Kidney glomerular epithelial cell (primary cell): ENCODE data around the gene CALML6.

Experiments
- DNase-seq: peaks from one replicate; lab custom pipeline; 2025; lab: John Stamatoyannopoulos, UW

CALML6 gene

DNA sequence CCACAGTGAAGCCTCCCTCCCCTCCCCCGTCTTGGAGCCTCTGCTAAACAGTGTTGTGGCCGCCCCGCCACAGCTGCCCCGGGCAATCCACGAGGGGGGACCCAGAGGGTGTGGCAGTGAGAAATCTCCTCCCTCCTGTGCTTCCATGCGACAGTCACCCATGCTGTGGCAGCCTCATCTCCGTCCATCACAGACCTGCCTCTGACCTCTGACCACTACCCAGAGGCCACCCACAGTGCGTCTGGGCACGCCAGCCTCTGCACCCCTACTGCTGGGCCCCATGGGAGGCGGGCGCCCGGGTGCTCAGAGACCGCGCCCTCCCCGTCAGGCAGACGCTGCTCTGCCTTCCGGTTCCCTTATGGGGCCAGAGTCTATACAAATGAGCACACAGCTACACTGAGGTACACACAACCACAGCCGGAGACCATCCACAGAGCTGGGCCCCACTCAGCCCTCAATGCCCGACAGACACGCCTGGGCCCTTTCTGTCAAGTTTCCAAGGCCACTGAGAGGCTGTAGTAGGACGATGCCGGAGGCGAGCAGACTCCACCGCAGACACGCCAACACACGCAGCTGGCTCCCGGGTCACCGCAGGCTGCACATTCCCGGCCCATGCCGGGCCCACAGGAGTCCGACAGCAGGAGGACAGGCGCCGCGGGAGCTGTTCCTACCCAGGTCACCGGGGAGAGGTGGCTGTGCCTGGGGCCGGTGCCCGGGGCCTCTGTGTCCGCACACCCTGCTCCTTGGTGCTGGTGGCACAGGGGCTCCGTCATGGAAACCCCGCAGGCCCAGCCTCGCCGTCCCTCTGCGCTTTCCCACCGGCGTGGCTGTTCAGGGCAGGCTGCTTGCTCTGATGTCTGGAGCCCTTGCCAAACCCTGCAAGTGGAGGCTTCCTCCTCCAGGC is 27.9 kb downstream of the CALML6 start:
- no peak for DNase-seq

GRCh38 chr1:1943834-1944570 is 28.9 kb downstream of the CALML6 start:
- DNase-seq = no peak

GRCh38 chr1:1945782-1946393 is 30.8 kb downstream of the CALML6 start:
- no peak for DNase-seq

DNA sequence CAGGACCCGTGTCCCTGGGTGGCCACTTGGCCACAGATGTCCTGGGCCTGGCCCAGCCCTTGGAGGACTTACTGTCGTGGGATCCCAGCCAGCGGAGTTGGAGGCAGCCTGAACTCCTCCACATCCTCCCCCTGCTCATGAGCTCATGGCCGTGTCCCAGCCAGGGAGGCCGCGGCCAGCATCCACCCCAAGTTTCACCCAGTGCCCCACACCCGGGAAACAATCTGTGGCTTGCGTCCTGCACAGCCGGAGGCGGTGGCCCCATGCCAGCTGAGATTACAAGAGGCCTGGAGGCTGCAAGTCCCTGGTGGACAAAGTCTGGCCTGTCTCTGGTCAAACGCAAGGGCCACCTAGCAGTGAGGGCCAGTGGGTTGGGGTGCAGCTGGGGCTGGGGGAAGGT is 31.5 kb downstream of the CALML6 start:
- DNase-seq = no peak

- DNase-seq = no peak
Observed at GRCh38 chr1:1947493-1947892, 32.4 kb downstream of the CALML6 start.

GRCh38 chr1:1948783-1949182 is 33.7 kb downstream of the CALML6 start:
- DNase-seq = no peak

GRCh38 chr1:1950940-1951339 is 35.9 kb downstream of the CALML6 start:
- no peak for DNase-seq

DNA sequence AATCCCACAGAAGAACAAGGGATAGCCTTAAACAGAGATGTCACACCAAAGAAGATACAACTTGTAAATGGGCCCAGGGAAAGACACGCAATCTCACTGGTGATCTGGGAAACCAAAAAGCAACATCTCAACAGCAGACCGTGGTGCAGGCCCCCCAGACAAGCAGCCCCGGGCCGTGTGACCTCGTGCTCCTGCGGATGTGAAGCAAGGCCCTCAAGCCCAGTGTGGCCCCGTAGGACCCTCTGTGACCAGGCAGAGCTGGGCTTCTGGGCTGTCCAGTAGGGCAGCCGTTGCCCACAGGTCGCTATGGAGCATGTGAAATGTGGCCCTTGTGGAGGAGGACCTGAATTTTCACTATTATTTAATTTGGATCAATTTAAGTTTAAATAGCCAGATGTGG is 39.0 kb downstream of the CALML6 start:
- DNase-seq = no peak

DNA sequence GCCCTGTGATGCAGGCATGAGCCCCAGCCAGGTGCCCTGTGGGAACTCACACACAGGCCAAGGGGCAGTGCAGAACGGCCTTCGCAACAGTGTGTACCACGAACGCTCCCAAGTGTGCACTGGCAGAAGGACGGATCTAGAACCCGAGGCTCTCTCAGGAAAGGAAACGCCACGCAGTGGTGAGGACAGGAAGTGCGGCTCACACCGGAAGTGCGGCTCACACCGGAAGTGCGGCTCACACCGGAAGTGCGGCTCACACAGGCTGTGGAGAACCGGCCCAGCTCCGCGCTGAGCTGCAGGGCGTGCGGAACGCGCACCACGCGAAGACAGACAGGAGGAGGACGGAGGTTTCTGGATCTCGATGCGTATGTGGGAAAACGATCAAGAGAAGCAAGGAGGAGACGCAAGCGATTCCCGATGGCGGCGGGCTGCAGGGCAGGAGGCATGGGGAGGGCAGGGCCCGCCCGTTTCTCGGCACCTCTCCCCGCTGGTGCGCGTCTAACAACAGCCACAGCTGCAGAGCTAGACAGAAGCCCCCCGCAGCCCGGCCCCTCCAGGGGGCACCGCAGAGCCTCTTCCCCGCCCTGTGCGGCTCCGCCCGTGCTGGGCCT is 39.9 kb downstream of the CALML6 start:
- DNase-seq = no peak

DNA sequence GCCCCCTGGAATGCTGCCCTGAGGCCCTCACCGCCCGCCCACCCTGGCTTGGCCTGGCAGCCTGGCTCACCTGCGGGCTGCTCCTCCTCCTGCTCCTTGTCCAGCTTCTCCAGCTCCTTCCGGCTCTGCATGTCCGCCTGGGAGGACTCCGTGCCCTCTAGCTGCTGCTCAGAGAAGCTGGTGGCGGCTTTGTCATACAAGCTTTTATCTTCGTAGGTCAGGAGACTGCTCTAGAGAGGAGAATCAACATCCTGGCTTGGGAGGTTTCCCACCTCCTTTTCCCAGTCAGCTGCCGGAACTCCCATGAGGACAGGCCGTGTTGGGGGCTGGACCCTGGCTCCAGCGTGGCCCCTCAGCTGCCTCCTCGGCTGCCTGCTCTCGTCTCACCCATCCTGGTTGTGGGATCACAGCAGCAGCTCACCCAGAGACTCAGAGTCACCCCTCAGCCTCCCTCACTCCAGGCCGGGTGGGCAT is 40.6 kb downstream of the CALML6 start:
- DNase-seq = no peak

DNA sequence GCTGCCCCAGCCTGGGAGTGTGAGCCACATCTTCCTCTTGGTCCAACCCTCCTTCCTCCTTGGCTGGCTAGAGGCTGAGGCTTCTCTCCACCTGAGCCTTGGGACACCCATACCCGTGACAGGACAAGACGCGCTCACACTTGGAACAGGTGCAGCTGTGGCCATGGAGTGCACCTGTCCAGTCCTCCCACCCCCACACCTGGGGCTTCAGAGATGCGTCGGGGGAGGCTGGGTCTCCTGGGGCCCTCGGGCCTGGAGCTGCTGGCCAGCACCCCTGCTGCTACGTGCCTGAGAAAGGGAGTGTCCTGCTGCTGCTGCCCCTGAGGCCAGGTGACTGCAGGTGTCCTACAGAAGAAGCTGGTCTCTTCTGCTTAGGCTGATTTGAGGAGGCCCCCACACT is 41.0 kb downstream of the CALML6 start:
- no peak for DNase-seq

DNA sequence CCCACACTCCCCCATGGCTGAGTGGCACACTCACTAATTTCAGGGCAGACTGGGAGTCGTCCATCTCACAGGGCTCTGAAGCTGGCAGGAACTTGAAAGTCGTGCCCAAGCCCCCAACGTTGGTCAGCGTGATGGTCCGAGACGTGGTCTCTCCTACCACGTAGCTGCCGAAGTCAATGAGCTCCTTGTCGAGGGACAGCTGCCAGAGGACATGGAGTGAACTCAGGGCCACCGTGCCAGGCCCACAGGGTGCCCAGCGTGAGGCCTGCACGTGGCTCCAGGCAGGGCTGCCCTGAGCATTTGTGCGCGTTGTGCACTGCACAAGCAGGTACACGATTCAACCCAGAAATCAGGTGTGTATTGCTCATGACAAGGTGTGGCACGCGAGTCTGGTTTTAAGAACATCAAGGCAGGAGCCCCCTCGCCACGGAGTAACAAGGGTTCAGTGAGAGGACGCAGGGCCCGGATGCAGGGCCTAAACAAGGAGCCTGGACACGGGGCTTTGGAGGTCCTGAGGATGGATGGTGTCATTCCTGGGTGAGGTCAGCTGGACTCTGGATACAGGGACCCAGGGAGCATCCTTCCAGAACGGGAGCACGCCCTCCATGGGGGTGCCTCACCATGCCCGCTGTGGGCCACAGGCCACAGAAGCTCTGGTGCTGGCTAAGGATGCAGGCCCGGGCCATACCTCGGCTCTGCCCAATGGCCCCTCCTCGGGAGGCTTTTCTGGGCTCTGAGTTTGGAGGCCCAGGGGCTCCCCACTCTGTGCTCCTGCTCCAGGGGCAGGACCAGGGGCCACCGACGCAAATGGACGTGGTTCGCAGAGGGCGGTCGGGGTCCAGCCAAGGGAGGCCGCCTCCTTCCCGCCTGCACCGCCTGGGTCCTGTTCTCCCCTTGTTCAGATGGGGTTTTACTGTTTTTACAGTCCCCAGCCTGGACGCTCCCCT is 41.8 kb downstream of the CALML6 start:
- DNase-seq = no peak

- no peak for DNase-seq
Observed at GRCh38 chr1:1957533-1957961, 42.5 kb downstream of the CALML6 start.

GRCh38 chr1:1958071-1958541 is 43.0 kb downstream of the CALML6 start:
- DNase-seq = no peak

DNA sequence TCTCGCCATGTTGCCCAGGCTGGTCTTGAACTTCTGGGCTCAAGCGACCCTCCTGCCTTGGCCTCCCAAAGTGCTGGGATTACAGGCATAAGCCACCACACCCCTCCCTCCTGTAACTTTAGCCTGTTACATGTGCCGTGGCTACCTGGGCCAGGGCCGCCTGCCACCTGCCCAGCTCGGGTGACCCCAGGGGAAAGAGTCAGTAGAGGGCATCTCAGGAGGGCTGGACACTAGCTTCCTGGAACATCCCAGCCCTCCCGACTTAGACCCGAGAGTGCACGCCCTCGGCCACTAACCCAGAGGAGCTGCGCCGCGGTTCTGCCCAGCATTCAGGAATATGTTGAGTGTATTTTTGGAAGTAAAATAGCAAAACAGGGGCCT is 44.4 kb downstream of the CALML6 start:
- DNase-seq = no peak

- DNase-seq = peak; percentile 24
Observed at GRCh38 chr1:1959840-1960479, 44.9 kb downstream of the CALML6 start.

DNA sequence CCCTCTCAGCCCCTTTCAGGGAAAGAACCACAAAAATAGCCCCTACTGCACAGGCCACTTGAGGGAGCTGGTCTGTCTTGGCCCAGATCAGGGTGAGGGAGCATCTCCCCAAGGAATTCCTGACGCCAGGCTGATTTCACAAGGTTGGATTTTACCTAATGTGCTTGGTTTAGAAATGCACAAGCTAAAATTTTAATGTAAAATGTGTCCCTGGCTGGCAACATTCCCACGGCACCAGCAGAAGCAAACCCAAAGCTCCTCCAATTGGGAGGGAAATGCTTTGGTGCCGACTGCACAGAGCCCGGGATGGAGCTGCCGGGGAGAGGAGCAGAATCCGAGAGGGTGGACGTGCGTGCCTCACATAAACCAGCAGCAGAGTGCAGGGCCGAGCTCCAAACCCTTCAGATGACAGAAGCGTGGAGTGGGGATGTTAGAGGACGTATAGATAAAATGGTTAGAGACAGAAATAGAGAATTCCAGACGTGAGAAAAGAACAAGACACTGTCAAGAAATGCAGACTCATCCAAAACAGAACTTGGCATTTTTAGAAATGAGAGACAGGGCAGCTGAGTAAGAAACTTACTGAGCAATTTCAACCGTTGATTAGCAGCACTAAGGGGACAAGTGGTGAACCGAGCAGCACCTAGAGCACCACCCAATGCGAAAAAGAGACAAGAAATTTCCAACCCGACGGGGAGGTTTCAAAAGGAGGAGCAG is 45.6 kb downstream of the CALML6 start:
- DNase-seq = no peak

- no peak for DNase-seq
Observed at GRCh38 chr1:1962752-1963151, 47.7 kb downstream of the CALML6 start.

DNA sequence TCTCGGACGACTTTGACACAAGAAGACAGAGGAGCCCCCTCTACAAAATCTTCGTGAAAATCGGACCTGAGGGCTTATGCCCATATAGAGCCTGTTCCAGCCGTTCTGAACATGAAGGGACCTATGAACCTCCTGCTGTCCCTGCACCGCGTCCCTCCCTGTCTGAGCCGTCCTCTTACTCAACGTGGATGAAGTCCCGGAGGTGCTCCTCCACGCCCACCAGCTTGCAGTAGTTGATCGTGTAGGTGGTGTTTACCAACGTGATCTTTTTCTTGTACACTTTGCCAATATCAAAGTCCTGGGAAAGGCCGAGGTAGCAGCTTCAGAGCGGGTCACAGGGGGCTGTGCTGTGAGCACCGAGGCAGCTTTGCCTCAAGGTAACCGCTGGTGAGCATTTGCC is 48.5 kb downstream of the CALML6 start:
- no peak for DNase-seq

DNA sequence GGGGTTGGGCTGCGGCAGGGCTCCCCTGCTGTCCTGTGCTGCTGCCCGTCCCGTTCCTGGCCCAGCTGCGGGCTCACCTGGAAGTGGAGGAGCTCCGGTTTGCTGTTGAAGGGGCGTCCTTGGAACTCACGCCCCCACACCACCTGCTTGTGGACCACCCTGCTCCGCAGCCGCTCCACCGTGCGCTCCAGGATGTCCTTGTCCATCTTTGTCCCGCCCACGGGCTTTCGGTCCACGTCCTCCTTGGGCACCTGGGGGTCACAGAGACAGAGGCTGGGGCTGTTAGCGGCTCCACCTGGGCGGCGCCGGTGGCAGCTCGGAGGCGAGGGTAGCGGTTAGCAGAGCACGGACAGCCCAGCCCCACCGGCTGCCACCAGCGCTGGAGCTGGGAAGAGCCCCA is 49.8 kb downstream of the CALML6 start:
- DNase-seq = no peak
